Activated CD8-positive, alpha-beta memory T cell treated with anti-CD3 and anti-CD28 coated beads, Interleukin-2, amount 50 U/mL, for 24 hours (primary cell): Measurements from ENCODE around the gene RNU4-1.
"Not testable (repeated sequence)": the region's sequence is repeated elsewhere in the genome, so short reads cannot be mapped to it uniquely, and the experiment has no call there.

ENCODE experiments used
- DNase-seq: peaks from one replicate; pipeline ENCODE4 v3.0.0-alpha.2; 2020; ENCODE audit errors: extremely low read depth

The RNU4-1 gene

DNA sequence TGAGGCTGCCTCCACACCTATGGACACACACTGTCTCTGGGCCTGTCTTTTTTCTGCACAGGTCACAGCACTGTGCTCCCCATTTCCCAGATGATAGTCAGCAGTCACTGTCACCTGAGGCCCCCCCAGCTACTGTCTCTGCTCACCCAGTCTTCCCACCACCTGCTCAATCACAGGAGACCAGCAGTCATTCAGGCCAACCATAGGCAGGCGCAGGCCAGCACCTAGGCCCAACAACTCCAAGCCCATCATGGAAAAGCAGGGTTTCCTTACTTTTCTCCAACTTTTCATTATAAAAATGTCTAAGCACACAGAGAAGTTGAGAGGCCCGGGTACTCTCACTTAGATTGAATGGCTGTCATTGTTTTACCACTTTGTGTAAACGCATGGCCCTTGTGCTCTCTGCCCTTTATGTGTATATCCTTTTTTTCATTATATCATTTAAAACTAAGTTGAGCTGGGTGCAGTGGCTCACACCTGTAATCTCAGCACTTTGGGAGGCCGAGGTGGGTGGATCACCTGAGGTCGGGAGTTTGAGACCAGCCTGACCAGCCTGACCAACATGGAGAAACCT, 34.6 kb downstream of the RNU4-1 start:
- no peak for DNase-seq

DNA sequence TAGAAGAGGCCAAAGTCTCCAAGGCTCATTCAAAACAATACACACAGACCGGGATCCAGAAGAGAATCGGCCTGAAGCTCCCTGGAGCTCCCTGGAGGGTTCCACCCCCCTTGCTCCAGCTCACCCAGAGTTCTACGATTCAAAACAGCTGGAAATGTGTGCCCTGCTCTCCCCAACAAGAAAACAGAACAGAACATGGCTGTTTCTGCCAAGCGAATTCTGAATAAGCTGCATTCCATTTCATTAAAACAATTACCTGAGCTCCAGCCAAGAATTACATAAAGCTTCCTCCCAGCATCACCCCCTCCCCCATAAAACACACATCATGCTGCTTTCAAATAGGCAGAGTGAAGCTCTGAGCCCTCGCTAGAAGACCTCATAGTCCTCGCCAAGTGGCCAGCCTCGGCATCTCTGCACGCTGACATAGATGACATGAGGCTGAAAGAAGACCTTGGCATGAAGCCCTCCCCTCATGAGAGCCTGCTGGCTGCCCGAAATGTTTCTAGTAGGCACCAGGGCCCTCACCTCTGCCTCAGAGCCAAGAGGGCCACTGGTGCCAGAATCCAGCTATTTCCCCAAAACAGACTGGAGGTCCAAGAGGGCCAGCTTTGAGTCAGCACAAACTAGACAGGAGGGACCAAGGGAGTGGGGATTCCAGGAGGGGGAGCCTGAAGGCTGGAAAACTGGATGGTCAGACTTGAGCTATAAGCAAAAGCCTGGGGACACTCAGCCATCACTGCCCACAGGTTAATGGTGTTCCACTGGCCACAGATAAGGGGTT, 35.8 kb downstream of the RNU4-1 start:
- no peak for DNase-seq

DNA sequence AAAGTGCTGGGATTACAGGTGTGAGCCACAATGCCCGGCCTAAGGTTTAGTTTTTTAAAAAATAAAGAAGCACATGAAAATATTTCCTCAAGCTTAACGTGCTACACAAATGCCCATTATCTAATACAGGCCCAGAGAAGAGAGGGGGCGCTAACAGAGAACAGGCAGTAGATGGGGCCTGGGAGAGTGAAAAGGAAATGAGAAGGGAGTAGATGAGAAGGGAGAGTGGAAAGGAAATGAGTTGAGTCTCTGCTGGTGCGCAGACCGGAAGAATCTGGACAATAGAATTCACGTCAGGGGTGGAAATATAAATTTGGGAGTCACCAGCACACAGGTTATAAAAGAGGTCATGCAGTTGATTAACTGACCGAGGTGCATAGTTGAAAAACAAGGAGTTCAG, 38.2 kb downstream of the RNU4-1 start:
- DNase-seq: no peak

DNA sequence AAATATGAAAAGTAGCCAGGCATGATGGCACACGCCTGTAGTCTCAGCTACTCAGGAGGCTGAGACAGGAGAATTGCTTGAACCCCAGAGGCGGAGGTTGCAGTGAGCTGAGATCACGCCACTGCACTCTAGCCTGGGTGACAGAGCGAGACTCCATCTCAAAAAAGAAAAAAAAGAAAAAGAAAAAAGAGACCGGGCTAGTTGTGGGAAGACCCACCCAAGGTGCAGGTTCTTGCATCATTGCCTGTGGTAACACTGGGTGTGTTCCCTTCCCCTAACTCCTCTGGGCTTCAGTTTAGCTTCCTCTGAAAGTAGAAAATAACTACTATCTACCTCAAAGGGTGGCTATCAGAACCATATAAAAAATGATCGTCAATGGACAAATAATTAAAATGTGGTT, 39.7 kb downstream of the RNU4-1 start:
- not testable (repeated sequence) for DNase-seq

DNA sequence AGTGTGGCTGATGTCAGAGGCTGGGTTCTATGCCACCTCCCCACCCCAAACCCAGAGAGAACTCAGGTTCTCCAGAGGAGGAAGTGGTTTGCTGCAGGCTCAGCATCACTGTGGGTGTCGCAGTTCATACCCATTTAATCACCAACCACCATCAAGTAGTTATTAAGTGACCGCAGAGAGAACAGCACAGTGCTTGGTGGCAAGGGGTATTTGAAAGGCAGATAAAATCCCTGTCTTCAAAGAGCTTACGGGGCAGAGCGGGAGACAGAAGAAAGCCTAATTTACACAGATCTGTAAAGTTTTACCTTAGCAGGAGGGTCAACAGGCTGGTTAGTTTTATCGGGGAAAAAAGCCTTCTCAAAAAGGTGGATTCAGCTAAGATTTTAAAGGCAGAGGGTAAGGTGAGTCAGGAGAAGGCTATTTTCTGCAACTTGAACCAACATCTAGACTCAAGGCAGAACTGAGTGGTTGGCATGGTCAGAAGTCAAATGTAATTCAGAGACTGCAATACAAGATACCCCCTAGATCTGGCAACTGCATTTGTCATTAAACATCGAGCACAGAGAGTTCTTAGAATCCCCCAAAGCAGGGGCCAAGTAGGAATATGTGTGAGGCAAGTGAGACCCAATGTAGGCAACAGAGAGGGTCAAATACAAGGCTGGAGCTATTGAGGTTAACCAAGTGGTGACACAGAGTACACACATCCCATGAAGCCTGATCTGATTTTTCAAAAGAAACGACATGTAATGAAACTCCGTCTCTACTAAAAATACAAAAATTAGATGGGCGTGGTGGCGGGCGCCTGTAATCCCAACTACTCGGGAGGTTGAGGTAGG, 40.7 kb downstream of the RNU4-1 start:
- DNase-seq: peak; percentile 43

DNA sequence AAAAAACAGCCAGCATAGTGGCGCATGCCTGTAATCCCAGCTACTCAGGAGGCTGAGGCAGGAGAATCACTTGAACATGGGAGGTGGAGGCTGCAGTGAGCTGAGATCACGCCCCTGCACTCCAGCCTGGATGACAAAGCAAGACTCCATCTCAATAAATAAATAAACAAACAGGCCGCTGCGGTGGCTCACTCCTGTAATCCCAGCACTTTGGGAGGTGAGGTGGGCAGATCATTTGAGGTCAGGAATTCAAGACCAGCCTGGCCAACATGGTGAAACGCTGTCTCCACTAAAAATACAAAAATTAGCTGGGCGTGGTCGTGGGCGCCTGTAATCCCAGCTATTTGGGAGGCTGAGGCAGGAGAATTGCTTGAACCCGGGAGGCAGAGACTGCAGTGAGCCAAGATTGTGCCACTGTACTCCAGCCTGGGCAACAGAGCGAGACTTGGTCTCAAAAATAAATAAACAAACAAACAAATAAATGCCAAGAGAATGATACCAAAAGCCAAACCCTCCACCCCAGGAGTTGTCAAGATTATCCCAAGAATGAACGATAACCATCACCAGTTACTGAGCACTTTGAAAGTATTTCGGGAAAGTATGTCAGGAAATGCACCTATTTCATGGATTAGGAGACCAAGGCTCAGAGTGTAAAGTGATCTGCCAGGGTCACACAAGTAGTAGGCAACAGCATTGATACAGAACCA, 41.5 kb downstream of the RNU4-1 start:
- DNase-seq: not testable (repeated sequence)

DNA sequence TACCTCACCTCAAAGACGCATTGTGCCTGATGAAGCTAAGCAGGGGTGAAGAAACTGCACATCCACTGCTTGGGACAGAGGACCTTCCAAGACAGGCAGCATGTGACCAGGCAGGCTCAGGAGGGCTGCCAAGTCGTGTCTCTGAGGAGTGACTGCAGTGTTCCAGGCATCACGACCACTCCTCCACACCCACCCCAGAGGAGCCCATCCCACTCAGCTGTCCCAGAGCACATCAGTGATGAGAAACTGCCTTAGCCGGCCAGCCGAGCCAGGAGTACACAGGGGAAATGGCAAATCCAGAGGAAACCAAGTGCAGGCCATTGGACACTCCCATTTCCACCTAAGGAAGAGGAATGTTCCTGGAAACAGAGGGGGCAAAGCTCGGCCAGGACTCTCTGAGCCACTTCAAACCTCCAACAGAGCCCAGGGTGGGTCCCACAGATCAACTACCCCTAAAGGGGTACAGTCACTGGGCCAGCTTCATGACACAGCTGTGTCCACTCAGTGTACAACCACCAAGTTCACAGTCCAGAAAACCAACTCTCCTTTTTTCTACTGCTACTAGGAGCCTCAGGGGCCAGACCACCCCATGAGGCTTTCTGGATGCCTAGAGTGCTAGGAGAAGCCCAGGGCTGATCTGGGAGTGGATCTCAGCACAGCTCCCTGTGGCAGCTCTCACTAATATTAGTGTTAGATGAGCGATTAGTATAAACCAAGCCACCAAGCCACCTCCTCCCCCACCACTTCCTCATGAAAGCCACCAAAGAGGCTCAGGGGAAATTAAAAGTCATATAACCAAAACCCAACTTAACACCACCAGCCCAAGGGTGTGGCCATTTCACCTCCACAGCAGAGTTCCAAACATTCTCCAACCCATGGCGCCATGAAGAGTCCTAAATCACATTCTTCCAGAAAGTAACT, 42.9 kb downstream of the RNU4-1 start:
- no peak for DNase-seq

DNA sequence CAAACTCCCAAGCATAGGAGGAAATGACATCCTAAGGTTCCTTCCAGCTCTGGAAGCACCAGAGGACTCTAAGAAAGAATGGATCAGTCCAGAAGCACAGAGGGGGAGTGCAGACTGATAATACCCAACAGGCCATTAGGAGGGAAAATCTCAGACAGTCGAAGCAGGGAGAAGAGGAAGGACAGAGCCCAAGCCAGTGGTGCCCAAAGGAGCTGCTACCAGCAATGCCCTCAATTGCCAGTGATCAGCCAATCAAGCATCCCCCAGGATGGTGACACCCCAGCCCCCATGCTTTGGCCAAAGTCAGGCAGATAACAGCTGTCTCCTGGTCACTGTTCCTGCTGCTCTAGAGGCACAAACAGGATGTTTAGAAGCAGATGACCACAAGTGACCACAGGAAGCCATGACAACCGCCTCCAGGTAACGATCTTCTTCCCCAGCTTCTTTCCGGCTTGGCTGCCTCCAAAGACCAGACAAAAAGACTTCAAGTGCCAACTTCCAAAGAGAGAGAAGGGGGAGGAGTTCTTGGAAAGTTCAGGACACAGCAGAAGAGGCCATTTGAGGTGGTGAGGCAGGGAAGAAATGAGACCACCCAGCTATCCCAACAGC, 43.7 kb downstream of the RNU4-1 start:
- no peak for DNase-seq

DNA sequence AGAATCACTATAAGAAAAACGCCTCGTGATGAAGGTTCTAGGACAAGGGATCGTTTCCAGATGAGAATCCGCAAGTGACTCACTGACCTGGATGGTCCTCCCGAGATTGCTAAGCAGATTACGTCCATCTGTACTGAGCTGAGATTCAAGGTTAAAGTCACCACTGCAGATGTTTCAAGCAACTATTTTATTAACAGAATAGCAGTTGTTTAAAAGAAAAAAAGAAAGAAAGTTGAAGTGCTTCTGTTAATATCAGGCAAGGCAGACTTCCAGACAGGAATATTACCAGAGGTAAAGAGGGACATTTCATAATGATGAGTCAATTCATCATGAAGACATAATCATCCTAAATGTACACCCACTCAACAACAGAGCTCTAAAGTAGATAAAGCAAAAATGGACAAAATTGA, 45.4 kb downstream of the RNU4-1 start:
- DNase-seq: no peak

DNA sequence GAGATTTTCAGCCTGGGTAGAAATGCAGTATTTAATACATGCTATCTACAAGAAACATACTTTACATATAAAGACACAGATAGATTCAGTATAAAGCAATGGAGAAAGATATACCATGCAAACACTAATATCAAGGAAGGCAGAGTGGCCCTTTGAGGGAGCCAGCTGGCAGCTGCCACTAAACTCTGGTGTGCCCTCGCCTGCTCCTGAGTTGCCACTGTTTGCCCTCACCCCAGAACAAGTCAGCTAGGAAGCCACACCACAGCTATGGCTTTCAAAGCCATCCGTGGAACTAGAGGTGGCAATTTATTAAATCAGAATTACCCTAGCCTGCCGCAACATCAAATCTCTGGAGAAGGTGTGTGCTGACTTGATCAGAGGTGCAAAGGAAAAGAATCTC, 45.9 kb downstream of the RNU4-1 start:
- DNase-seq: no peak

DNA sequence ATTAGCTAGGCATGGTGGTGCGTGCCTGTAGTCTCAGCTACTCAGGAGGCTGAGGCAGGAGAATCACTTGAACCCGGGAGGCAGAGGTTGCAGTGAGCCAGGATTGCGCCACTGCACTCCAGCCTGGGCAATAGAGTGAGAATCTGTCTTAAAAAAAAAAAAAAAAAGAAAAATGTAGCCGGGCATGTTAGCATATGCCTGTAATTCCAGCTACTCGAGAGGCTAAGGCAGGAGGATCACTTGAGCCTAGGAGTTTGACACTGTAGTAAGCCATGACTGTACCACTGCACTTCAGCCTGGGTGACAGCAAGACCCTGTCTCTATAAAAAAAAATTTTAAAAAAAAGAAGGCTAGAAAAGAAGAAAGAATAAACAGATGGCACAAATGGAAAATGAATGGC, 46.3 kb downstream of the RNU4-1 start:
- not testable (repeated sequence) for DNase-seq
